Tibial nerve (tissue), 4 donors: ENCODE data around the gene SOX5.

Experiments used
- EP300 ChIP-seq, 2 donors: sonication (generic); formaldehyde crosslinking; IDR thresholded peaks; one replicate each; pipeline ENCODE4 v1.6.1; 2017; ENCODE audit warnings: antibody characterized with exemption in 2 of 2, mild to moderate bottlenecking in 1 of 2
- TF ChIP-seq, protein P1 (sequence below), 5 experiments: fragments of 200-600 bp in 3 of 5; fragments of 450-650 bp in 2 of 5; sonication (generic) in 3 of 5; IDR thresholded peaks; one replicate each; pipeline ENCODE4 v1.5.1; 2016 to 2019; ENCODE audit warnings: antibody characterized with exemption in 5 of 5, mild to moderate bottlenecking in 3 of 5, moderate library complexity in 2 of 5

DNA sequence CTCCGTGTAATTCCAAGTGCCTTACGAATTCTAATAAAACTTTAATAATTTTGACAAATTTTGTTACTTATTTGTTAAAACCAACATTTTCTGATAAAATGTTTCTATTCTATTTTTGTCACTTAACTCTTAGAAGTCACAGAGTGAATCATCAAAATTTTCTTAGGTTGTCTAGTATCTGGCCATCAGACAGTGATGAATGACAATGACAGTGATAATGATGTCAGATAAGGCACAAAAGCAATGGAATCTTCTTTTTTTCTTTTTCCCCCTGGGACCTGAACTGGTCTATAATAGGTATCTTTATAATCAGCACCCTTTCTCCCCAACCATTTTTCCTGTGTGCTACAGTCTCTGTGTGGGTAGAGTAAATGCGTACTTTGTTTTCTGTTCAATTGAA lies 407.3 kb downstream of the SOX5 start:
- TF ChIP-seq, protein P1, sequence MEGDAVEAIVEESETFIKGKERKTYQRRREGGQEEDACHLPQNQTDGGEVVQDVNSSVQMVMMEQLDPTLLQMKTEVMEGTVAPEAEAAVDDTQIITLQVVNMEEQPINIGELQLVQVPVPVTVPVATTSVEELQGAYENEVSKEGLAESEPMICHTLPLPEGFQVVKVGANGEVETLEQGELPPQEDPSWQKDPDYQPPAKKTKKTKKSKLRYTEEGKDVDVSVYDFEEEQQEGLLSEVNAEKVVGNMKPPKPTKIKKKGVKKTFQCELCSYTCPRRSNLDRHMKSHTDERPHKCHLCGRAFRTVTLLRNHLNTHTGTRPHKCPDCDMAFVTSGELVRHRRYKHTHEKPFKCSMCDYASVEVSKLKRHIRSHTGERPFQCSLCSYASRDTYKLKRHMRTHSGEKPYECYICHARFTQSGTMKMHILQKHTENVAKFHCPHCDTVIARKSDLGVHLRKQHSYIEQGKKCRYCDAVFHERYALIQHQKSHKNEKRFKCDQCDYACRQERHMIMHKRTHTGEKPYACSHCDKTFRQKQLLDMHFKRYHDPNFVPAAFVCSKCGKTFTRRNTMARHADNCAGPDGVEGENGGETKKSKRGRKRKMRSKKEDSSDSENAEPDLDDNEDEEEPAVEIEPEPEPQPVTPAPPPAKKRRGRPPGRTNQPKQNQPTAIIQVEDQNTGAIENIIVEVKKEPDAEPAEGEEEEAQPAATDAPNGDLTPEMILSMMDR (IDR thresholded peaks at IDR 0.05): no peak
- TF ChIP-seq EP300 (IDR thresholded peaks at IDR 0.05): no peak
